ENCODE data around the gene PTPRR. TPM values are rescaled to one million over a fixed set of nuclear protein-coding genes. Genes with fewer than 3 reads are reported as not detected.

PTPRR gene, protein sequence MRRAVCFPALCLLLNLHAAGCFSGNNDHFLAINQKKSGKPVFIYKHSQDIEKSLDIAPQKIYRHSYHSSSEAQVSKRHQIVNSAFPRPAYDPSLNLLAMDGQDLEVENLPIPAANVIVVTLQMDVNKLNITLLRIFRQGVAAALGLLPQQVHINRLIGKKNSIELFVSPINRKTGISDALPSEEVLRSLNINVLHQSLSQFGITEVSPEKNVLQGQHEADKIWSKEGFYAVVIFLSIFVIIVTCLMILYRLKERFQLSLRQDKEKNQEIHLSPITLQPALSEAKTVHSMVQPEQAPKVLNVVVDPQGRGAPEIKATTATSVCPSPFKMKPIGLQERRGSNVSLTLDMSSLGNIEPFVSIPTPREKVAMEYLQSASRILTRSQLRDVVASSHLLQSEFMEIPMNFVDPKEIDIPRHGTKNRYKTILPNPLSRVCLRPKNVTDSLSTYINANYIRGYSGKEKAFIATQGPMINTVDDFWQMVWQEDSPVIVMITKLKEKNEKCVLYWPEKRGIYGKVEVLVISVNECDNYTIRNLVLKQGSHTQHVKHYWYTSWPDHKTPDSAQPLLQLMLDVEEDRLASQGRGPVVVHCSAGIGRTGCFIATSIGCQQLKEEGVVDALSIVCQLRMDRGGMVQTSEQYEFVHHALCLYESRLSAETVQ
- under 1 TPM; 0.59 to 0.98 (median 0.80) TPM for total RNA-seq

DNA sequence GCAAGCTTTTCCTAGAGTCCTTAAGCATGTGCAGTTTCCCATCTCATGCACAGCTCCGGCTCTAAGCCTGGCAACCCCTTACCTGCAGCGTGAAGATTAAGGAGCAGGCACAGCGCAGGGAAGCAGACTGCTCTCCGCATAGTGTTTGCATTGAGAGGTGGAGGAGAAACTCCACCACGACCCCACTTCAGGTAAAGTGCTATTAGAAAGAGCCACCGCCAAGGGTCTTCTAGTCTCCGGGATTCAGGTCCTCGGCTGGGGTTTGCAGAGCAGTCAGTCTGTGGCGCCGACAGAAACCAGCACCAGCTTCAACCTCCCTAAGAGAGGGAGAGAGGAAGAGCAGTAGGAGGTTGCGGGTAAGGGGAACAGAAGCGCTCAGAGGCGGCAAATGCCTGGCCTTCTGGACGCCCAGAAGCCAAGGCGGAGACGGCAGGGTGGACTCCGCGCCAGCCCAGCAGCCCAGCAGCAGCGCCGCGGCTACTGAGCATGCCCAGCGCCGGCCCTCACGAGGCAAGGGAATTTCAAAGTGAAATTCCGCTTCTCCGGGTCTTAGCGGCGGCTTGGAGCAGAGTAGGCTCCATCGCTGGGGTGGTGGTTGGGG lies at the start of gene PTPRR:
Gene PTPRR (minus strand): TSS at position 488 of the 601 bp plus-strand sequence. CDS start 348 bp downstream, at position 140.
- Histone ChIP-seq H3K4me1 (no peaks in the 10 kb centered on the region), H3K27me3 (peaks cover 0 to 15% of the 10 kb centered on the region in 2 donors), H3K36me3 (no peaks in the 10 kb centered on the region), H3K27ac (no peak within 1 kb of the TSS), H3K4me3 (peak within 1 kb of the TSS in 2 of 3 donors; percentile 2 to 19), H3K9me3 (no peaks in the 10 kb centered on the region)
- no peak for DNase-seq (ENCODE audit: low spot score in 2 of 2)
- intact Hi-C loops (cut with DNase I; ENCODE audit: low total_unique reads), result no loop called here
- TF ChIP-seq POLR2AphosphoS5 (IDR thresholded peaks at IDR 0.05), result no peak
- TF ChIP-seq POLR2A (IDR thresholded peaks at IDR 0.05), result no peak
- TF ChIP-seq, protein P1, sequence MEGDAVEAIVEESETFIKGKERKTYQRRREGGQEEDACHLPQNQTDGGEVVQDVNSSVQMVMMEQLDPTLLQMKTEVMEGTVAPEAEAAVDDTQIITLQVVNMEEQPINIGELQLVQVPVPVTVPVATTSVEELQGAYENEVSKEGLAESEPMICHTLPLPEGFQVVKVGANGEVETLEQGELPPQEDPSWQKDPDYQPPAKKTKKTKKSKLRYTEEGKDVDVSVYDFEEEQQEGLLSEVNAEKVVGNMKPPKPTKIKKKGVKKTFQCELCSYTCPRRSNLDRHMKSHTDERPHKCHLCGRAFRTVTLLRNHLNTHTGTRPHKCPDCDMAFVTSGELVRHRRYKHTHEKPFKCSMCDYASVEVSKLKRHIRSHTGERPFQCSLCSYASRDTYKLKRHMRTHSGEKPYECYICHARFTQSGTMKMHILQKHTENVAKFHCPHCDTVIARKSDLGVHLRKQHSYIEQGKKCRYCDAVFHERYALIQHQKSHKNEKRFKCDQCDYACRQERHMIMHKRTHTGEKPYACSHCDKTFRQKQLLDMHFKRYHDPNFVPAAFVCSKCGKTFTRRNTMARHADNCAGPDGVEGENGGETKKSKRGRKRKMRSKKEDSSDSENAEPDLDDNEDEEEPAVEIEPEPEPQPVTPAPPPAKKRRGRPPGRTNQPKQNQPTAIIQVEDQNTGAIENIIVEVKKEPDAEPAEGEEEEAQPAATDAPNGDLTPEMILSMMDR (IDR thresholded peaks at IDR 0.05), result no peak

DNA sequence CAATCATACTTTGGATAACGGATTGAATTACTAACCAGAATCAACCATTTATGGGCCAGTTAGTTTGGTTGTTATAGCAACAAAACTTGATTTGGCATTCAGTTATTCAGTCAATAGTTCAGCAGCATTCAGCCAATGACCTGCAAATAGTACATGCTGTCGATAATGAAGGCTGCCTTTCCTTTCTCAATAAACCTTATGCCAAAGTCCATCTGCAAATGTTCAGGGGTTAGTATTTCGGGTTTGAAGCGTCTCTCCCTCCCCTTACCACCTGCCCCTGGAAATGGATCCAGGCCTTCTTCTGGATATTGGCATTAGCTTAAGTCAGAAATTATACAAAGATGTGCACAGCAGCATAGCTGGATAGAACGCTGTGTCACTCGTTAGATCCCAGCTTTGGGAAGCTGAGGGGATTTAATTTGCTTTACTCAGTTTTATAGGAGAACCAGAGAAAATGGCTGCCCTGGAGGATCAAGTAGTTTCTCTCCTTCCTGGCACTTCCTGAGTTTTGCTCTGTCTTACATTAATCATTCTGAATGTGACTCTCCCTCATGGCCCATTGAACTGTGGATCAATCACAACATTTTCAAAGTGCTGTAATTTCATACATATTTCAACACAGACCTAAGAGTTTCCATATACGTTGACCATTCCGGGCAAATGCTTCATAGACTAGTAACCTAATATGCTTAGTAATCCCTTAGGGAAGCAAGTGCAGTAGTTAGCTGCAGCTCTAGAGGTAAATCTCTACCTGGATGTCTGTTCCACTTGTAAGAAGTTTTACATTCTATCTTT lies 46.7 kb upstream of the PTPRR start:
- Histone ChIP-seq H3K4me3 (no peak overlapping the region), H3K27me3 (no peaks in the 10 kb centered on the region), H3K9me3 (no peaks in the 10 kb centered on the region), H3K27ac (no peak overlapping the region), H3K4me1 (no peaks in the 10 kb centered on the region), H3K36me3 (no peaks in the 10 kb centered on the region)
- intact Hi-C loops (cut with DNase I; ENCODE audit: low total_unique reads), result no loop called here
- no peak for DNase-seq (ENCODE audit: low spot score in 2 of 2)
- TF ChIP-seq, protein P1 (IDR thresholded peaks at IDR 0.05), result no peak
- TF ChIP-seq POLR2AphosphoS5 (IDR thresholded peaks at IDR 0.05), result no peak
- no peak for TF ChIP-seq POLR2A (IDR thresholded peaks at IDR 0.05)

DNA sequence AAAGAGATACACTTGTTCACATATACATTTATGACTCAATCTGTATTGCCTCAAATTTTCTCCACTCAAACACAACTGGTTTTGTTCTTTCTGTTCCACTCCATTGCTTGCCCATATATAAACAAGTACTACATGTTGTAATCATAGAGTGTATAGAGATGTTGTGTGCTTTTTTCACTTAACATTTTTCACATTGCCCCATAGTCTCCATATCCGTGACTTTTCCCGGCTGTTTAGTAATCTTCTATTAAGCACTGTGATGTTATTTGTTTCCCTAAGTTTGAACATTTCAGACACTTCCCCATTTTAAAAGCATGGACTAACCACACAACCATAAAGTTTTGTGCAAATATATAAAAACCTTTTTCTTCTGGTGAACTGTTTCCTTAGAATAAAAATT lies 45.5 kb upstream of the PTPRR start:
- Histone ChIP-seq H3K9me3 (no peaks in the 10 kb centered on the region), H3K36me3 (no peaks in the 10 kb centered on the region), H3K4me3 (no peak overlapping the region), H3K27ac (no peak overlapping the region), H3K27me3 (no peaks in the 10 kb centered on the region), H3K4me1 (no peaks in the 10 kb centered on the region)
- no peak for DNase-seq (ENCODE audit: low spot score in 2 of 2)
- no peak for TF ChIP-seq POLR2AphosphoS5 (IDR thresholded peaks at IDR 0.05)
- TF ChIP-seq, protein P1 (IDR thresholded peaks at IDR 0.05), result no peak
- no peak for TF ChIP-seq POLR2A (IDR thresholded peaks at IDR 0.05)
- intact Hi-C loops (cut with DNase I; ENCODE audit: low total_unique reads), result no loop called here

DNA sequence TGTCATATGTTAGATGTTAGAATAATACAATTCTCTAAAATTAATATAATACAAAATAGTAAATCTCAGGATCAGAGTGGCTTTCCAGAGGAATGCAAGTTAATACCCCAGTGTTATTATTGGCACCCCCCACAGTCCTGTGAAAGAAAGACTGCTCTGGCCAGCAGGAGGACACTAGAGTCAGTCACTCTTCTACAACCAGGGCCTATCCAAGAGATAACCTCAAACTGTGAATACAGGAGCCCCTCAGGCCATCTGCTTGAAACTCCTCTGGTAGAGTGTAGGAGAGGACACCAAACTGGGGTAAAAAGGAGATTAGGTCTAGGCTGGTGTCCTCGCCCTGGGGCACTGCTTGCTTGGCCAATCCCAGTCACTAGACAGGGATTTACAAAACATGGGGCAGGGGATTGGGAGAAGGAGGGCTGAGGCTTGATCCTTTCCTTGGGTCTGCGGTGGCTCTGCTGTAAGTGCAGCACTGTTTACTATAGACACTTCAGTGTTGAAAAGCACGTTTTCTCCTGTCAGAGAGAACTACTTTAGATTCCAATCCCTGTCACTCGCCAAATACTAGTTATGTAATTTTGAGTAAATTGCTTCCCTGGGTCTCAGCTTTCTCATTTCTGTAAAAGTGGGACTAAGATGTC lies 44.5 kb upstream of the PTPRR start:
- H3K4me3 ChIP-seq, result no peak overlapping the region
- H3K4me1 ChIP-seq, result no peaks in the 10 kb centered on the region
- TF ChIP-seq POLR2A (IDR thresholded peaks at IDR 0.05) (no peak), POLR2AphosphoS5 (IDR thresholded peaks at IDR 0.05) (no peak)
- TF ChIP-seq, protein P1 (IDR thresholded peaks at IDR 0.05), result no peak
- no peak overlapping the region for H3K27ac ChIP-seq
- no peaks in the 10 kb centered on the region for H3K36me3 ChIP-seq
- intact Hi-C loops (cut with DNase I; ENCODE audit: low total_unique reads), result no loop called here
- no peak for DNase-seq (ENCODE audit: low spot score in 2 of 2)
- H3K27me3 ChIP-seq, result no peaks in the 10 kb centered on the region
- H3K9me3 ChIP-seq, result no peaks in the 10 kb centered on the region

Measured in breast epithelium (tissue), 4 donors.